Endothelial cell of umbilical vein (primary cell): ENCODE data around the gene SLC17A9. TPM values are rescaled to one million over a fixed set of nuclear protein-coding genes. Genes with fewer than 3 reads are reported as not detected.
A peak's percentile ranks its signal among the peaks of the same experiment; 100 is the strongest.

Experiments used
- BruUV-seq: library from RNA; stranded (reverse); fragments of 400-500 nt; replicated peaks from 2 replicates; lab custom pipeline; 2021; lab: Mats Ljungman, UMichigan
- CTCF ChIA-PET: fragments of 300-600, 350-600 bp; sonication (Branson Sonifier 250); formaldehyde crosslinking; loops from one replicate; lab custom pipeline; 2021; ENCODE audit warnings: antibody characterized with exemption, inconsistent platforms; lab: Charles Lee
- POLR2A ChIA-PET: fragments of 300-600, 350-600 bp; sonication (Branson Sonifier 250); formaldehyde crosslinking; loops from one replicate; lab custom pipeline; 2021; ENCODE audit warnings: antibody characterized with exemption, inconsistent platforms; lab: Charles Lee
- DNase-seq: peaks from one replicate; pipeline ENCODE4 v3.0.0-alpha.2; 2011; ENCODE audit warnings: low read depth, low spot score
- FAIRE-seq: peaks from 2 replicates; lab custom pipeline; 2011; peaks lifted over from hg19 to GRCh38; lab: Jason Lieb, UNC
- H2AFZ ChIP-seq: 2 replicates; pipeline ENCODE4 v1.6.0; 2012; ENCODE audit warnings: low read depth, low read length, control low read depth, inconsistent platforms
- H3K27ac ChIP-seq: 2 replicates; pipeline ENCODE4 v1.5.1; 2011; ENCODE audit warnings: low read depth, mild to moderate bottlenecking, control low read depth, low read length, moderate library complexity; ENCODE audit not compliant: insufficient read depth
- H3K27me3 ChIP-seq, 2 experiments: 2 replicates each; pipeline versions ENCODE4 v1.6.0 to v1.6.1; 2011; ENCODE audit warnings: low read length in 2 of 2, mixed read lengths in 1 of 2; ENCODE audit not compliant: control insufficient read depth in 2 of 2, insufficient read depth in 2 of 2
- H3K36me3 ChIP-seq, 2 experiments: 2 replicates in 1 of 2; 3 replicates in 1 of 2; pipeline ENCODE4 v1.5.1; 2011; ENCODE audit warnings: low read length in 2 of 2, mild to moderate bottlenecking in 1 of 2, moderate library complexity in 1 of 2; ENCODE audit not compliant: control insufficient read depth in 2 of 2, insufficient read depth in 2 of 2; ENCODE audit errors: extremely low read depth in 1 of 2
- H3K4me1 ChIP-seq: 3 replicates; pipeline ENCODE4 v1.5.1; 2011; ENCODE audit warnings: mild to moderate bottlenecking, low read length; ENCODE audit not compliant: control insufficient read depth, insufficient read depth; ENCODE audit errors: extremely low read depth
- H3K4me2 ChIP-seq: 2 replicates; pipeline ENCODE4 v1.6.1; 2011; ENCODE audit warnings: low read length, control low read depth, mixed read lengths; ENCODE audit not compliant: insufficient read depth
- H3K4me3 ChIP-seq, 3 experiments: fragments of 200-600 bp in 1 of 3; sonication (generic), shearing (Covaris generic) in 1 of 3; replicated peaks in 1 of 3; 2 replicates each; pipeline ENCODE4 v1.5.1; 2011 to 2016; ENCODE audit warnings: control low read depth in 3 of 3, low read length in 3 of 3, mild to moderate bottlenecking in 2 of 3, inconsistent platforms in 1 of 3, low read depth in 1 of 3, moderate library complexity in 1 of 3; ENCODE audit not compliant: insufficient read depth in 1 of 3
- H3K79me2 ChIP-seq: 2 replicates; pipeline ENCODE4 v1.6.0; 2012; ENCODE audit warnings: low read length, inconsistent platforms; ENCODE audit not compliant: control insufficient read depth, insufficient read depth
- H3K9ac ChIP-seq: replicated peaks from 2 replicates; pipeline ENCODE3; 2011; ENCODE audit warnings: low read length, control low read depth; ENCODE audit not compliant: insufficient read depth; ENCODE audit errors: extremely low read depth
- H3K9me1 ChIP-seq: replicated peaks from 3 replicates; pipeline ENCODE4 v1.6.0; 2011; ENCODE audit warnings: mild to moderate bottlenecking, low read length; ENCODE audit not compliant: control insufficient read depth, insufficient read depth; ENCODE audit errors: extremely low read depth
- H3K9me3 ChIP-seq: replicated peaks from 2 replicates; pipeline ENCODE4 v1.5.1; 2012; ENCODE audit warnings: low read length, inconsistent platforms; ENCODE audit not compliant: control insufficient read depth, insufficient read depth
- H4K20me1 ChIP-seq: replicated peaks from 2 replicates; pipeline ENCODE3; 2011; ENCODE audit warnings: mild to moderate bottlenecking, low read length; ENCODE audit not compliant: control insufficient read depth, insufficient read depth; ENCODE audit errors: extremely low read depth
- CTCF ChIP-seq, 2 donors: IDR thresholded peaks; 1 replicate in 1 of 2; 2 replicates in 1 of 2; pipeline ENCODE4 v1.5.1; 2011; ENCODE audit warnings: low read length in 2 of 2, mild to moderate bottlenecking in 2 of 2, moderate library complexity in 2 of 2, control low read depth in 1 of 2, inconsistent platforms in 1 of 2, low read depth in 1 of 2; ENCODE audit not compliant: insufficient read depth in 1 of 2; ENCODE audit errors: extremely low read depth in 1 of 2
- FOS ChIP-seq: IDR thresholded peaks from 2 replicates; pipeline ENCODE4 v1.6.1; 2011; ENCODE audit warnings: mild to moderate bottlenecking, low read length, moderate library complexity, borderline replicate concordance; ENCODE audit not compliant: insufficient read depth
- GATA2 ChIP-seq: IDR thresholded peaks from 2 replicates; pipeline ENCODE4 v1.7.0; 2011; ENCODE audit warnings: low read depth, mild to moderate bottlenecking, moderate library complexity, mixed read lengths, low read length; ENCODE audit not compliant: insufficient read length, insufficient read depth
- JUN ChIP-seq: IDR thresholded peaks from 2 replicates; pipeline ENCODE4 v1.6.1; 2011; ENCODE audit warnings: borderline replicate concordance, low read depth; ENCODE audit not compliant: insufficient read length, insufficient read depth
- MAX ChIP-seq: IDR thresholded peaks from 2 replicates; pipeline ENCODE4 v1.6.1; 2011; ENCODE audit not compliant: insufficient read depth, insufficient read length
- MYC ChIP-seq: IDR thresholded peaks from one replicate; pipeline ENCODE4 v1.6.1; 2011; ENCODE audit warnings: mild to moderate bottlenecking, low read depth, low read length
- POLR2AphosphoS5 ChIP-seq: IDR thresholded peaks from 2 replicates; pipeline ENCODE4 v1.6.1; 2012; ENCODE audit warnings: low read depth, mild to moderate bottlenecking, control low read depth, low read length, moderate library complexity; ENCODE audit not compliant: insufficient read depth
- dilution Hi-C: fragments of 300-500 bp; cut with MboI; formaldehyde crosslinking; loops from one replicate; pipeline ENCODE4 v1.15.0; 2019; ENCODE audit warnings: low sequenced_read_pairs; ENCODE audit not compliant: extremely low pct_ligation_motif_present
- intact Hi-C: fragments of 100-400 bp; cut with micrococcal nuclease; formaldehyde crosslinking; loops from one replicate; pipeline ENCODE4 v1.10.0; 2022
- polyA plus RNA-seq, 4 experiments: library from polyadenylated mRNA; depleted of rRNA in 3 of 4; stranded (reverse) in 3 of 4; unstranded in 1 of 4; fragments of >200 nt; gene quantifications; 2 replicates each; pipeline versions ENCODE4 v1.2.1 to v1.2.3, GENCODE V29; 2011 to 2012; ENCODE audit warnings: missing spikeins in 1 of 4
- total RNA-seq: library from RNA; stranded (reverse); gene quantifications from 2 replicates; pipeline ENCODE4 v1.2.3, GENCODE V29; 2021

The SLC17A9 gene
- total and polyA plus RNA-seq, 2 donors (not counting 3 experiments of a cell fraction or from before 2014, with no cell fraction given): 38.2 to 44.5 TPM

GRCh38 chr20:62938105-62938888 lies 14.2 kb upstream of the SLC17A9 start, which contains the start of gene GID8:
Gene GID8 (plus strand): TSS chr20:62938147. CDS start chr20:62941503, 3,356 bp downstream.
- peak within 1 kb of the TSS; percentile 98 for H3K4me2 ChIP-seq
- dilution Hi-C loops (no loop called here), intact Hi-C loops (loop anchor here (1.0 kb wide), 1 partner anchor 14 kb away; the partner anchor contains the start of gene SLC17A9)
- peaks cover 0 to 12% of the 10 kb centered on the region in 2 experiments for H3K36me3 ChIP-seq
- peaks cover 6% of the 10 kb centered on the region for H3K4me1 ChIP-seq
- no peaks in the 10 kb centered on the region for H3K9me3 ChIP-seq
- TF ChIP-seq MYC: no peak
- no peak for TF ChIP-seq JUN
- peak in 1 of 2 donors; percentile 4 for TF ChIP-seq CTCF (IDR thresholded peaks at IDR 0.05; ENCODE audit: extremely low read depth in 1 of 2, insufficient read depth in 1 of 2, low read depth in 1 of 2, low read length in 2 of 2)
- H3K27ac ChIP-seq: peak within 1 kb of the TSS; percentile 65
- H3K9me1 ChIP-seq: no peaks in the 10 kb centered on the region
- peak within 1 kb of the TSS; percentile 92 for H3K9ac ChIP-seq
- DNase-seq (peak; percentile 69), FAIRE-seq (no peak)
- peaks cover 78% of the 10 kb centered on the region for H3K79me2 ChIP-seq
- H3K27me3 ChIP-seq: no peaks in the 10 kb centered on the region
- peak within 1 kb of the TSS; percentile 19 for H2AFZ ChIP-seq
- CTCF ChIA-PET: interaction anchor here (0.7 to 2.4 kb wide), 12 partner anchors 10 to 71 kb away, joined by 3 to 9 read pairs (median 4); partner anchors contain the start of genes DIDO1 and SLC17A9
- POLR2A ChIA-PET: interaction anchor here (0.6 kb wide), 1 partner anchor 115 kb away, joined by 3 read pairs; no protein-coding TSS in a partner anchor
- no TSS peak for BruUV-seq
- no peaks in the 10 kb centered on the region for H4K20me1 ChIP-seq
- peak within 1 kb of the TSS; percentile 97 to 99 (median 98) for H3K4me3 ChIP-seq

GRCh38 chr20:62940875-62941274 lies 11.6 kb upstream of the SLC17A9 start:
- H3K79me2 ChIP-seq: peaks cover 54% of the 10 kb centered on the region
- no peaks in the 10 kb centered on the region for H3K9me1 ChIP-seq
- H3K27ac ChIP-seq: no peak overlapping the region
- ChIA-PET POLR2A (no interaction called here), CTCF (no interaction called here)
- H3K9ac ChIP-seq: no peak overlapping the region
- dilution Hi-C loops: no loop called here
- H3K4me3 ChIP-seq: no peak overlapping the region
- H3K4me2 ChIP-seq: no peak overlapping the region
- H2AFZ ChIP-seq: no peak overlapping the region
- no peak for FAIRE-seq
- no TSS peak for BruUV-seq
- intact Hi-C loops: no loop called here
- H3K9me3 ChIP-seq: no peaks in the 10 kb centered on the region
- peaks cover 6% of the 10 kb centered on the region for H3K4me1 ChIP-seq
- TF ChIP-seq MAX (no peak), POLR2AphosphoS5 (no peak), FOS (no peak), GATA2 (no peak)
- H3K36me3 ChIP-seq: peaks cover 8 to 21% of the 10 kb centered on the region in 2 experiments
- no peak for DNase-seq
- H3K27me3 ChIP-seq: no peaks in the 10 kb centered on the region
- no peaks in the 10 kb centered on the region for H4K20me1 ChIP-seq
